Measurements from ENCODE around the gene DYSF.

DYSF gene

GRCh38 chr2:71554028-71554705 lies 100.8 kb downstream of the DYSF start:
- no peak for DNase-seq (ENCODE audit: low read depth)

GRCh38 chr2:71554706-71555056 lies 101.3 kb downstream of the DYSF start:
- DNase-seq (ENCODE audit: low read depth), result no peak

GRCh38 chr2:71555798-71556454 lies 102.6 kb downstream of the DYSF start:
- no peak for DNase-seq (ENCODE audit: low read depth)

GRCh38 chr2:71556692-71557250 lies 103.4 kb downstream of the DYSF start:
- DNase-seq (ENCODE audit: low read depth), result no peak

- DNase-seq (ENCODE audit: low read depth), result no peak
These were observed 104.0 kb downstream of the DYSF start for GRCh38 chr2:71557321-71557720.

- no peak for DNase-seq (ENCODE audit: low read depth)
These were observed 105.1 kb downstream of the DYSF start for GRCh38 chr2:71558300-71559051.

- DNase-seq (ENCODE audit: low read depth), result no peak
These were observed 105.9 kb downstream of the DYSF start for GRCh38 chr2:71559080-71559827.

GRCh38 chr2:71559828-71560637 lies 106.7 kb downstream of the DYSF start:
- DNase-seq (ENCODE audit: low read depth), result no peak

- DNase-seq (ENCODE audit: low read depth), result no peak
These were observed 107.3 kb downstream of the DYSF start for GRCh38 chr2:71560638-71561011.

- no peak for DNase-seq (ENCODE audit: low read depth)
These were observed 108.3 kb downstream of the DYSF start for GRCh38 chr2:71561441-71562267.

- no peak for DNase-seq (ENCODE audit: low read depth)
These were observed 109.2 kb downstream of the DYSF start for GRCh38 chr2:71562518-71562917.

- no peak for DNase-seq (ENCODE audit: low read depth)
These were observed 110.5 kb downstream of the DYSF start for GRCh38 chr2:71563872-71564271.

GRCh38 chr2:71564361-71564760 lies 111.0 kb downstream of the DYSF start:
- DNase-seq (ENCODE audit: low read depth), result no peak

- DNase-seq (ENCODE audit: low read depth), result no peak
These were observed 111.4 kb downstream of the DYSF start for GRCh38 chr2:71564790-71565189.

GRCh38 chr2:71566372-71566771 lies 113.0 kb downstream of the DYSF start:
- no peak for DNase-seq (ENCODE audit: low read depth)

GRCh38 chr2:71567625-71568024 lies 114.3 kb downstream of the DYSF start:
- DNase-seq (ENCODE audit: low read depth), result no peak

- no peak for DNase-seq (ENCODE audit: low read depth)
These were observed 114.7 kb downstream of the DYSF start for GRCh38 chr2:71568103-71568502.

- no peak for DNase-seq (ENCODE audit: low read depth)
These were observed 117.2 kb downstream of the DYSF start for GRCh38 chr2:71570511-71570910.

GRCh38 chr2:71570951-71571460 lies 117.6 kb downstream of the DYSF start:
- DNase-seq (ENCODE audit: low read depth), result no peak

- DNase-seq (ENCODE audit: low read depth), result no peak
These were observed 118.6 kb downstream of the DYSF start for GRCh38 chr2:71571945-71572344.
